DMS114 treated with DMSO at 0.1 percent for 48 hours (cell line): ENCODE results near the gene MOCS3.
"Not testable (repeated sequence)": the region's sequence is repeated elsewhere in the genome, so short reads cannot be mapped to it uniquely, and the experiment has no call there.

Source experiments
- DNase-seq: peaks from one replicate; lab custom pipeline; 2025; ENCODE audit not compliant: unreplicated experiment; lab: John Stamatoyannopoulos, UW

MOCS3 gene

GRCh38 chr20:50932016-50932485 is 26.6 kb upstream of the MOCS3 start:
- DNase-seq, result peak; percentile 71

DNA sequence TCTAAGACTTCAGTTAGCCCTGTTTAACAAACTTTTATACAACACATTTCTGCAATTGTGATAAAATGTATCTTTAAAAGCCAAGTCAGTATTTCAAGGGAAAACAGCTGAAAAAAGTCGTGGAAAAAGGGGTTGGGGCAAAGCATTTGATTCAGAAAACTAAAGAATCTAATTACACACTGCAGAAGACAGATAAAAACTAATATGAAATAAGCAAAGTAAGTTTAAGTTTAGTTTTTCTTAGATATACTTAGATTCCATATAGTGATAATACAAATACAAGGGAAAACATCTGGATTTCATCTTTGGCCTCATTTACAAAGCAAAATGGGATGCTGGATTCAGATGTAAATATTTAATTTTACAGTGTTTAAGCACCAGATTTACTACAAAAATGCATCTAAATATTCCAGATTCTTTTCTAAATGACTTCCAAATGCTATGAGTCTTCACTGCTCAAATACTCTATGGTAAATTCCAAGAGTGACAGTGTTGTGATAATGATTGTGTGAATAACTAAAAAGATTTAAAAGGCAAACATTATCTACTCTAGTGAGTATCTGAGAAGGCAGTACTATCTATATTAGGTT is 25.8 kb upstream of the MOCS3 start:
- DNase-seq, result peak; percentile 90

DNA sequence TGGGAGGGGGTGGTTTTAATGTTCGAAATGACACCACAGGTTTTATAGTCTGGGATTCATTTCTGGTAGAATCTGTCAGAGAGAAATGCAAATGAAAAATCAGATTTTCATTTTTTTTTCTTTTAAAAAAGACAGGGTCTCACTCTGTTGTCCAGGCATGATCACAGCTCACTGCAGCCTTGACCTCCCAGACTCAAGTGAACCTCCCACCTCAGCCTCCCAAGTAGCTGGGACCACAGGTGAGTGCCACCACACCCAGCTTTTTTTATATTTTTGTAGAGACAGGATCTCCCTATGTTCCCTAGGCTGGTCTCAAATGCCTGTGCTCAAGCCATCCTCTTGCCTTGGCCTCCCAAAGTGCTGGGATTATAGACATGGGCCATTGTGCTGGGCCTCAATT is 25.0 kb upstream of the MOCS3 start:
- DNase-seq, result no peak

DNA sequence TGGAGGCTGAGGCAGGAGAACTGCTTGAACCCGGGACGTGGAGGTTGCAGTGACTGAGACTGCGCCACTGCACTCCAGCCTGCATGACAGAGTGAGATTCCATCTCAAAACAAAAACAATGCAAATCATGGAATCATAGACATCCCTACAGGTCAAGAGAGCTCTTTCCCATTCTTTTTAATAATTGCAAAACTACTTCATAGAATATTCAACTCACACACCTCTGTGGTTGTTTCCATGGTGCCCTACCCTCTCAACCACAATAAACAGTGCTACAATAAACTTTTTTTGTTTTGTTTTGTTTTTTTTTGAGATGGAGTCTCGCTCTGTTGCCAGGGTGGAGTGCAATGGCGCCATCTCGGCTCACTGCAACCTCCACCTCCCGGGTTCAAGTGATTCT is 15.5 kb upstream of the MOCS3 start:
- DNase-seq, result no peak

DNA sequence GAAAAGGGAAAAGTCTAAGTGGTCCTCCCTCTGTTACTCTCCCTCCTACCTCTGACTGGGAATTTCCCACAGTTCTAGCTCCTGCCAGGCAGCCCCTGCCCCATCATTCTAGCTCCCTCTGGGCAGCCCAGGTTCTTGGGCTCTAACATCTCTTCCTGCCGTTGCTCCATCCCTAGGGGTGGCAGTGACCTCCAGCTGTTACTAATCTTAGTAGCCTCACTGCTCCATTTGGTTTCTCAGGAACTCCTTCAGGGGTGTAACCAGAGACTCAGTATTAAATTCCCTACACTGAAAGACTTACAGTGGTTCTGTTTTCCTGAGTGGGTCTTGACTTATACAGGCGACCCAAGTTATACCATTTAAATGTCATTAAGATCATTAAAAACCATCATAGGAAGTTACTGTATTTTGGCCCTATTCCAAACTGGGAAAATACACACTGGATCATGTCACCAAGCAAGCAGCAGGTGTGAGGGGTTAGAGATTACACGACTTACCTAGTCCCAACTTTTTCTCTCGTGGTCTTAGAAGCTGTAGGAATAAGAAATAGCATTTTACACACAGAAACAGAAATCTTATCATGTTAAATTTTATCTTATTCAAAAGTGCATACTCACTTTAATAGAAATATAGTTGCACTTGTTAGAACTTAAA is 10.4 kb upstream of the MOCS3 start:
- DNase-seq, result no peak

DNA sequence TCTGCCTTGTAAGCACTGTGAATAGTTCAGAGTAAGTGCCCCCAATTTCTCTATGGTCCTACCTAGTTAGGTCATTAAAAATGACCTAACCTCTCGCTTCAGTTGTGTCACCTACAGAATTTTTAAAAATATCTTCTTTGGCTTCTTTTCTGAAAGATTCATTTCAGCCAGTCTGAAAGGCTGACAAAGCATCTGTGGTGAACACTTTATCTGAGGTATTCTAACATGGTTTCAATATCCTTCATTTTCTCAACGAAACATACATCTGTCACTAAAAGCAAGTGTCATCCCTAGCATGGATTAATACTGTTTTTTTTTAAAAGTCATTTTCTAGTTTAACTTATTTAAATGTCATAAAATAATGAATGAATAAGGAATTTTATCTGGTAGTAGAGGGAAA is 5.4 kb upstream of the MOCS3 start:
- DNase-seq, result no peak

GRCh38 chr20:50953821-50954220 is 4.8 kb upstream of the MOCS3 start:
- no peak for DNase-seq

GRCh38 chr20:50957276-50957675 is 1.3 kb upstream of the MOCS3 start:
- peak; percentile 65 for DNase-seq

DNA sequence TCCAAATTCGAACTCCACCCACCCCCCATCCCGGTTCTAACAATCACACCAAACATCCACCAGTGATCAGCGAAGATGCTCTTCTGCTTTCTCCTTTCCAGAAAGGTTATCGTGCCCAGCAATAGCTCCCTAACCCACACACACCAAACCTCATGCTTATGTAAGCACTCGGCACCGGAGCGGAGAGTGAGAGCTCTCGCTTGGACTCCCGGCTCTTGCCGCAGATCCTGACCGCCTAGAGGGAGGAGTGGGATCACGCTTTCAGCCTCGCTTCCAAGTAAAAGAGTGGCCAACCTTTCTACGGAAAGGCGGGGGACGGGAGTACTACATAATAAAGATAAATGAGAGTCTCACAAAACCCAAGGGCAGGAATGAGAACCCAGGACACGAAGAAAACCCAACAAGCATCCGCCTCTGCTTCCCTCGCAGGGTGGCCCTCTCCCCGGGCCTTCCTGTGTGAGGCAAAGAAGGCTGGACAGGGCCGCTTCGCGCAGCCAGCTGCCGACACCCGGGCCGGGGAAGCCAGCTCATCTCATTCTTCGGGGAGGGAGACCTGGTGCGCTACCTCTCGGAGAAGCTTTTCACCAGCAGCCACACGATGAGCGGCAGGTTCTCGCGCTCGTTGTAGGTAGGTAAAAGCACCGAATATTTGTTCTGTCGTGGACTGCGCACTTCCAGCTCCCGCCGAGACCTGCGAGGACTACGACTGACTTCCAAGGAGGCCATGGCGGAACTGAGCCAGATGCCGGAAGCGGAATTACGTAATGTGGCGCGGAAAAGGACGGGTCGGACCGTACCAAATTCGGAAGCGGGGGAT is 612 bp upstream of the MOCS3 start, which contains the start of gene DPM1:
Gene DPM1, minus strand, starts transcription at position 735 of the 817 bp plus-strand sequence. Its CDS starts 9 bp downstream, at position 726.
- peak; percentile 72 for DNase-seq

- no peak for DNase-seq
Measured at GRCh38 chr20:50959543-50960126, 1.0 kb downstream of the MOCS3 start.

GRCh38 chr20:50967586-50967985 is 9.0 kb downstream of the MOCS3 start:
- DNase-seq, result no peak

GRCh38 chr20:50968289-50968688 is 9.7 kb downstream of the MOCS3 start:
- DNase-seq, result no peak

DNA sequence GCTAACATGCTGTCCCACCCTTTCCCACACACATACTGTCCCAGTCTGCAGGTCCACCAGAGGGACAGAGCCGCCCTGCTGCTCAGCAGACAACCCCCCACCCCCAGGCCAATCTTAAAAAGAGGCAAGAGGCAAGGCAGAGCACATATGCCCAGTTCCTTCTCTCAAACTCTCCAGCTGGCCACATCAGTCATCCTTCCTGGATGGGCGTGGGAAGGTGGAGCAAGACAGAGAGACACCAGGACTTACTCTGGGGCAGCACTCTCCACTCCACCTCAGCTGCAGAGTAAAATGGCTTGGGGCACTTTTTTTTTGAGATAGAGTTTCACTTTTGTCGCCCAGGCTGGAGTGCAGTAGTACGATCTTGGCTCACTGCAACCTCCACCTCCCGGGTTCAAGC is 10.8 kb downstream of the MOCS3 start:
- no peak for DNase-seq

- DNase-seq, result no peak
Measured at GRCh38 chr20:50969912-50970311, 11.3 kb downstream of the MOCS3 start.

- no peak for DNase-seq
Measured at GRCh38 chr20:50975701-50976330, 17.2 kb downstream of the MOCS3 start.

- no peak for DNase-seq
Measured at GRCh38 chr20:50977066-50978021, 18.7 kb downstream of the MOCS3 start.

- not testable (repeated sequence) for DNase-seq
Measured at GRCh38 chr20:50978533-50978932, 19.9 kb downstream of the MOCS3 start.

DNA sequence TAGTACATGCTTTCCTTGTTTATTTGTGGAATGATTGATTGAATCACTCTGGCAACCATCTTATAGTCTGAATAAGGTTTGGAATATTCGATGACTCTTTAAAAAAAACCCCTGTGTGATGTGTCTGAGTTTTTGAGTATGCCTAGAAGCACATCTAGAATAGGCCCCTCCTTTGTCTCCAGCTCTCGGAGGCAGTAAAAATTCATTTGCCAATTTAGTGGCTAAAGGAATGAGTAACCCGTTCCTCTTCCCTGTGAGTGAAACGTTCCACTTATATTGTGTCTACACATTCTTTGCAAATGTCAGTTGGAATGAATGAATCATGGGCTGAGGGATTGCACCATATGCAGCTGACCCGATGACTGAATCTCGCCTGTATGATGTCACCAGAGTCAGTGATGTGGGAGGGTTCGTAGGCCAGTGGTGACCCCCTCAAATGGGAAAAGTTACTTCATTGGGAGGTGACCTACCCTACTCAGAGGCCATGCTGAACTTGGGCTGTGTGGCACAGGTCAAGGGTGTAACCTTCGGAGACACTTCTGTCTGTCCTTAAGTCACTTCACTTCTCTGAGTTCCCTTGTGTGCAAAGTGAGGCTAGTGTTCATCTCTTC is 21.6 kb downstream of the MOCS3 start:
- no peak for DNase-seq

GRCh38 chr20:50980851-50981713 is 22.5 kb downstream of the MOCS3 start:
- peak; percentile 85 for DNase-seq
